GM12875 (cell line): ENCODE results near the gene CD7.

Experiments
- H3K4me3 ChIP-seq: one replicate; pipeline ENCODE4 v1.5.1; 2011; ENCODE audit warnings: low read depth, low read length, control low read depth
- CTCF ChIP-seq: IDR thresholded peaks from 2 replicates; pipeline ENCODE4 v1.5.1; 2011; ENCODE audit warnings: low read depth, mild to moderate bottlenecking, control low read depth, inconsistent platforms, low read length, moderate library complexity, borderline replicate concordance; ENCODE audit not compliant: insufficient read depth

Gene CD7

DNA sequence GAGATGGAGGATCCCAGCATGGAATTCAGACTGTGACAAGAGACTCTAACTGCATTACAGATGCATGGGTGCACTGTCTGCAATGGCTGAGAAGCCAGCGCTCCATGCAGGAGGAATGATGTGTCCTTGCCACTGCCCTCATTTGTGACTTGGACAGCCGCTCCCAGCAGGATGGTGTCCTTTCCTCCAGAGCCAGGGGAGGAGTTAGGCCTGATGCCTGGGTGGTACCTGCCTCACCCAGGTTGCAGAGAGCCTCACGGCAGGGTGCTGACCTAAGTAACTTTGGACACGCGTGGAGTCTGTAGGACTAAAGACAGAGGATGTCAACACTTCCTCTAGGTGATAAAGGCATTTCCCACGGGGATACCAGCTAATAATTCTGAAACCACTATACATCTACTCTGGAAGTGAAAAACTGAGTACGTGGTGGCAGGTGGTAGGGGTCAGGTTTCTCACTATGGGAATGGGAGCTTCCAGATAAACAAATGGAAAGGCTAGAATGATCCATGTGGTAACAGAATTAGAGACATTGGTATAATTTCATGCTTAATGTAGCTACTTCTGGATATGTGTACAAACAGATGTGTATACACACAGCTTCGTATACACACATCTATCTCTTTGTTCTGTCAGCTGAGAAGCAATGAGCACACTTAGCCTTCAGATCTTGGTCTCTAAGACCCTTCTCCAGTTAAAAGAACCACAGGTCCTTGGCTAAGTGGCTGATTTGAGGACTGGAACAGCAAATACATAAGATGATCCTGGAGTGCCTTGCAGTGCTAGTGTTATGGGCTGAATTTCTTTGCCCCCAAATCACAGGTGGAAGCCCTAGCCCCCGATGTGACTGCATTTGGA, 30.2 kb downstream of the CD7 start:
- no peak overlapping the region for H3K4me3 ChIP-seq
- no peak for TF ChIP-seq CTCF

GRCh38 chr17:82285141-82285540, 32.3 kb downstream of the CD7 start:
- H3K4me3 ChIP-seq: no peak overlapping the region
- TF ChIP-seq CTCF: no peak

- H3K4me3 ChIP-seq: no peak overlapping the region
- no peak for TF ChIP-seq CTCF
Measured at GRCh38 chr17:82283208-82283749, 34.1 kb downstream of the CD7 start.

GRCh38 chr17:82282239-82283207, 34.9 kb downstream of the CD7 start:
- no peak for TF ChIP-seq CTCF
- H3K4me3 ChIP-seq: no peak overlapping the region

- no peak overlapping the region for H3K4me3 ChIP-seq
- no peak for TF ChIP-seq CTCF
Measured at GRCh38 chr17:82281502-82282238, 35.7 kb downstream of the CD7 start.

GRCh38 chr17:82281076-82281475, 36.3 kb downstream of the CD7 start:
- no peak overlapping the region for H3K4me3 ChIP-seq

More at GRCh38 chr17:82281076-82281475, 36.3 kb downstream of the CD7 start:
- no peak for TF ChIP-seq CTCF
